GM18519 (cell line): Measurements from ENCODE around the gene MFAP5.
"Not testable (repeated sequence)": the region's sequence is repeated elsewhere in the genome, so short reads cannot be mapped to it uniquely, and the experiment has no call there.

Source experiments
- ATAC-seq: cut with Tn5 transposase; IDR thresholded peaks from one replicate; pipeline ENCODE4 v1.9.1; 2021; ENCODE audit warnings: mild to moderate bottlenecking, moderate library complexity; ENCODE audit not compliant: unreplicated experiment, low FRiP score

MFAP5 gene

GRCh38 chr12:8635342-8636006, 27.2 kb downstream of the MFAP5 start:
- not testable (repeated sequence) for ATAC-seq

GRCh38 chr12:8630131-8630530, 32.5 kb downstream of the MFAP5 start:
- no peak for ATAC-seq

GRCh38 chr12:8629486-8630033, 33.1 kb downstream of the MFAP5 start:
- peak; percentile 88 for ATAC-seq

GRCh38 chr12:8628731-8629130, 33.9 kb downstream of the MFAP5 start:
- no peak for ATAC-seq

- ATAC-seq, result not testable (repeated sequence)
These were observed 37.9 kb downstream of the MFAP5 start for GRCh38 chr12:8624750-8625149.

- ATAC-seq, result no peak
These were observed 40.0 kb downstream of the MFAP5 start for GRCh38 chr12:8622646-8623045.

- ATAC-seq, result no peak
These were observed 47.4 kb downstream of the MFAP5 start for GRCh38 chr12:8615206-8615605.

- not testable (repeated sequence) for ATAC-seq
These were observed 48.7 kb downstream of the MFAP5 start for GRCh38 chr12:8613881-8614280.

GRCh38 chr12:8612629-8613028, 50.0 kb downstream of the MFAP5 start, which contains the start of gene AICDA:
Gene AICDA (minus strand): TSS chr12:8612859. CDS start chr12:8612767, 92 bp downstream.
- no peak for ATAC-seq

- ATAC-seq, result no peak
These were observed 53.5 kb downstream of the MFAP5 start for GRCh38 chr12:8609061-8609570.

- ATAC-seq, result no peak
These were observed 55.7 kb downstream of the MFAP5 start for GRCh38 chr12:8606890-8607289.

GRCh38 chr12:8605057-8605456, 57.6 kb downstream of the MFAP5 start:
- ATAC-seq, result no peak

- no peak for ATAC-seq
These were observed 58.8 kb downstream of the MFAP5 start for GRCh38 chr12:8603856-8604255.

- ATAC-seq, result no peak
These were observed 59.3 kb downstream of the MFAP5 start for GRCh38 chr12:8603286-8603685.

GRCh38 chr12:8596561-8596960, 66.1 kb downstream of the MFAP5 start:
- ATAC-seq, result no peak
